ENCODE results near the gene KDSR. TPM values are rescaled to one million over a fixed set of nuclear protein-coding genes. Genes with fewer than 3 reads are reported as not detected.
A peak's percentile ranks its signal among the peaks of the same experiment; 100 is the strongest.

The KDSR gene
- total and polyA plus RNA-seq, 7 donors = 10.4 to 33.0 (median 21.6) TPM

DNA sequence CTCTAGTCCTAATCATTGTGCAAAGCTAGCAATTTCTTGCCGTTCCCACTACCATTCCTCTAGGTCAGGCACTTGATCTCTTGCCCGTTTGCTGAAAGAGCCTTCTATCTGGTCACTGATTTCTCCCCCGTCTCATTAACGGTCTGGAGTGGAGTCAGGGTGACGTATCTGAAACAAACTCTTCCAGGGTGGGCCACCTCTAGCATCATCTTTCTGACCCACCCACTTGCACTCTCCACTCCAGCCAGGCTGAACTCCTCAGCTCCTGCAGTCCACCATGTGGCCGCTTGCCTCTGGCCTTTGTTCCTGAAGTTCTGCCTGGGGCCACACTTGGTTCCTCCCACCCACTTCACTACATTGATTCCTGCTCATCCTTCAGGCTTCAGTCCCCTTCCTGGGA, 60.8 kb downstream of the KDSR start:
- Histone ChIP-seq H3K36me3 (ENCODE audit: insufficient read depth in 1 of 2, low read depth in 1 of 2) (no peaks in the 10 kb centered on the region), H3K9me3 (no peaks in the 10 kb centered on the region), H3K27me3 (ENCODE audit: insufficient read depth in 3 of 3, low read length in 2 of 3) (no peaks in the 10 kb centered on the region), H3K4me1 (peaks cover 35% of the 10 kb centered on the region), H3K27ac (no peak overlapping the region), H3K4me3 (no peak overlapping the region)
- TF ChIP-seq, protein P1, sequence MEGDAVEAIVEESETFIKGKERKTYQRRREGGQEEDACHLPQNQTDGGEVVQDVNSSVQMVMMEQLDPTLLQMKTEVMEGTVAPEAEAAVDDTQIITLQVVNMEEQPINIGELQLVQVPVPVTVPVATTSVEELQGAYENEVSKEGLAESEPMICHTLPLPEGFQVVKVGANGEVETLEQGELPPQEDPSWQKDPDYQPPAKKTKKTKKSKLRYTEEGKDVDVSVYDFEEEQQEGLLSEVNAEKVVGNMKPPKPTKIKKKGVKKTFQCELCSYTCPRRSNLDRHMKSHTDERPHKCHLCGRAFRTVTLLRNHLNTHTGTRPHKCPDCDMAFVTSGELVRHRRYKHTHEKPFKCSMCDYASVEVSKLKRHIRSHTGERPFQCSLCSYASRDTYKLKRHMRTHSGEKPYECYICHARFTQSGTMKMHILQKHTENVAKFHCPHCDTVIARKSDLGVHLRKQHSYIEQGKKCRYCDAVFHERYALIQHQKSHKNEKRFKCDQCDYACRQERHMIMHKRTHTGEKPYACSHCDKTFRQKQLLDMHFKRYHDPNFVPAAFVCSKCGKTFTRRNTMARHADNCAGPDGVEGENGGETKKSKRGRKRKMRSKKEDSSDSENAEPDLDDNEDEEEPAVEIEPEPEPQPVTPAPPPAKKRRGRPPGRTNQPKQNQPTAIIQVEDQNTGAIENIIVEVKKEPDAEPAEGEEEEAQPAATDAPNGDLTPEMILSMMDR (IDR thresholded peaks at IDR 0.05) = no peak
- 82 to 86% (median 83%) methylated on average over 6 of the region's 6 CpGs for WGBS, 3 donors
- intact Hi-C loops (cut with DNase I) = no loop called here
- ATAC-seq (no peak), DNase-seq (no peak)

DNA sequence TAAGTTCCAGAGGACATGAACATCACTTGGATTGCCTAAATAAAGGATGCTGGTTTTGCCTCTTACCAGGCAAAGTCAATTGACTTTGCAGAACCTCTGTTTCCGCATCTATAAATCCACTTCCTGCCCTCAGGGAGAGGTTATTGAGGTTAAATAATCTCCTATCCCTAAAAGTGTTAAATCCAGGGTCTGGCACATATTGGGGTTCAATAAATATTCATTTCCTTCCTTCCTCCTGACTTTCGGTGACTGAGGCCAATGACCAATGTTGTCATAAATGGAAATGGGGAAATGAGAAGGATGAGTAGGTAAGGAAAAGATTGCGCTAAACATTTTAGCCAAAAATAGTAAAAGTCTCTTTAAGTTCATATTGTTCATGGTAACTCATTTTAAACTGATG, 63.5 kb downstream of the KDSR start:
- intact Hi-C loops (cut with DNase I) = no loop called here
- no peaks in the 10 kb centered on the region for H3K36me3 ChIP-seq (ENCODE audit: insufficient read depth in 1 of 2, low read depth in 1 of 2)
- no peaks in the 10 kb centered on the region for H3K27me3 ChIP-seq (ENCODE audit: insufficient read depth in 3 of 3, low read length in 2 of 3)
- H3K27ac ChIP-seq = no peak overlapping the region
- TF ChIP-seq, protein P1 (IDR thresholded peaks at IDR 0.05) = no peak
- no peak for DNase-seq
- WGBS, 3 donors = 74 to 85% (median 77%) methylated on average over 3 of the region's 3 CpGs
- no peak overlapping the region for H3K4me3 ChIP-seq
- ATAC-seq = no peak
- no peaks in the 10 kb centered on the region for H3K9me3 ChIP-seq
- H3K4me1 ChIP-seq = peaks cover 39% of the 10 kb centered on the region

DNA sequence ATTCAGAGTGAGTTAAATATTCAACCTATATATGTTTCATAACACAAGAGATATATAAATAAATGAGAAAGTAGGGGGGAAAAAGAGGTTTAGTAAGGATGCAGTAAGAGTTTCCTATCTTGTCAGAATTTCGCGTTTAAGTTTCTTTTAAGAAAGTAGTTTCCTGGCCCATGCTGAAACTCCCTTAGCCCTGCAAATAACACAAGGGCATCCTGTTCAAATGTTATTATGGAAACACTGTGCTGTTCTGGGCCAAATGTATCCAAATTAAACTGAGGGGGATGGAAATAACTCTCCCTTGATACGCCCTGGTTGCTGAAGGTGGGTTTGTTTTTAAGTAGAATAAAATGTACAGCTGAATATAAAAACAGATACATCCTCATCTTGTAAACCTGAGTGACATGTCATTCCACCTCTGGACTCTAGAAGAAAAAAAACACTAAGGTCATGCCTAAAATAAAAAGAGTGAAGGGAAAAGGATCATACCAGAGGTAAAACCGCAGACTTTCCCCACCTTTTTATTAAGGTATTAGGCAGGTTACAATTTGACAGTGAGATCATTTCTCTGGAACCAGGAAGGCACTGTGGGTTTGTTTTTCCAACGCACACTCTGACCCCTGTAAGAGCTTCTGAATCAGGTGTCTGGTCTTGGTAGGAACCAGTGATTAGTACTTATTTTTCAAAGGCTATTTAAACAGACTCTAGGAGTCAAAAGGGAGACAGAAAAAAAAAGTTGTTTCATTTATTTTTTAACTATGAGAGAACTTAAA, 64.2 kb downstream of the KDSR start:
- ATAC-seq = no peak
- intact Hi-C loops (cut with DNase I) = no loop called here
- H3K4me3 ChIP-seq = no peak overlapping the region
- H3K36me3 ChIP-seq (ENCODE audit: insufficient read depth in 1 of 2, low read depth in 1 of 2) = no peaks in the 10 kb centered on the region
- H3K4me1 ChIP-seq = peaks cover 41% of the 10 kb centered on the region
- no peak for DNase-seq
- 63 to 70% (median 69%) methylated on average over 5 of the region's 5 CpGs for WGBS, 3 donors
- TF ChIP-seq, protein P1 (IDR thresholded peaks at IDR 0.05) = peak; percentile 5
- H3K9me3 ChIP-seq = no peaks in the 10 kb centered on the region
- no peaks in the 10 kb centered on the region for H3K27me3 ChIP-seq (ENCODE audit: insufficient read depth in 3 of 3, low read length in 2 of 3)
- peak overlapping the region; percentile 21 for H3K27ac ChIP-seq

DNA sequence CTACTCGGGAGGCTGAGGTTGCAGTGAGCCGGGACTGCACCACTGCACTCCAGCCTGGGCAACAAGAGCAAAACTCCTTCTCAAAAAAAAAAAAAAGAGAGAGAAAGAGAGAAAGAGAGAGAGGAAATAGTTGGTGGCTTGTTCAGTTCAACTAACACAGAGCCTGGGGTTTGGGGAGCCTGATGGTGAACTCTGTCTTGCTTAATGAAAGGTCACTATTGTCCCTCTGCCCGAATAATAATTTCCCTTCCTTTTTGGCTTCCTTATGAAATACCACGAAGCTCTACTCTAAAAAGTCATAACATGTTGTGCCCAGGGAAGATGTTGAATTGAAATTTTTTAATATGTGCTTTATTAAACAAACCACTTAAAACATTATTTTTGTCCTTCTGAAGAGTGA, 64.8 kb downstream of the KDSR start:
- ATAC-seq (peak in 1 of 4 donors; percentile 34), DNase-seq (no peak)
- TF ChIP-seq, protein P1 (IDR thresholded peaks at IDR 0.05) = no peak
- WGBS, 3 donors = 33 to 62% (median 36%) methylated on average over 4 of the region's 4 CpGs
- intact Hi-C loops (cut with DNase I) = no loop called here
- Histone ChIP-seq H3K4me1 (peaks cover 35% of the 10 kb centered on the region), H3K27me3 (ENCODE audit: insufficient read depth in 3 of 3, low read length in 2 of 3) (no peaks in the 10 kb centered on the region), H3K9me3 (no peaks in the 10 kb centered on the region), H3K4me3 (no peak overlapping the region), H3K27ac (peak overlapping the region; percentile 21), H3K36me3 (ENCODE audit: insufficient read depth in 1 of 2, low read depth in 1 of 2) (no peaks in the 10 kb centered on the region)

DNA sequence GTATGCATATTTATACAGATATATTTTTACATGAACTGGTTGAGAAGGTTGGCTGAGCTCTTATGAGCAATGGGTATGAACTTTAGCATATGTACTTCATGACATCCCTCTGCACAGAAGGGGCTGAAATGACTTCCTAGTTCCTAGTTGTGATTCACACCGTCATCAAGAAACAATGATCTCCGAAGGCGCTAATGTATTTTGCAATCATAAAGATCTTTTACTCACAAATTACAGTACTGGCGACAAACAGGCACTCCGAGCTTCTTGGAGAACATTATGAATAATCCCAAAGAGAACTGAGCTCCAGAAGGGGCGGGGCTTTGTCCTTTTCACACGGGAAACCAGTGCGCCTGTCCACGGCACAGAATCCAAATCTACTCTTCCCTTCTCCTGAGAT, 65.6 kb downstream of the KDSR start:
- 57 to 80% (median 61%) methylated on average over 9 of the region's 9 CpGs for WGBS, 3 donors
- Histone ChIP-seq H3K4me3 (no peak overlapping the region), H3K27ac (no peak overlapping the region), H3K4me1 (peaks cover 28% of the 10 kb centered on the region), H3K27me3 (ENCODE audit: insufficient read depth in 3 of 3, low read length in 2 of 3) (no peaks in the 10 kb centered on the region), H3K9me3 (no peaks in the 10 kb centered on the region), H3K36me3 (ENCODE audit: insufficient read depth in 1 of 2, low read depth in 1 of 2) (no peaks in the 10 kb centered on the region)
- TF ChIP-seq, protein P1 (IDR thresholded peaks at IDR 0.05) = no peak
- intact Hi-C loops (cut with DNase I) = no loop called here
- peak in 1 of 4 donors; percentile 47 for ATAC-seq
- peak; percentile 41 to 60 for DNase-seq
